Muscle of leg (tissue), 11 donors: ENCODE measurements around the gene MARVELD1. TPM values are rescaled to one million over a fixed set of nuclear protein-coding genes. Genes with fewer than 3 reads are reported as not detected.
A peak's percentile ranks its signal among the peaks of the same experiment; 100 is the strongest.

Experiments
- DNase-seq: peaks from one replicate; pipeline ENCODE4 v3.0.0; 2013
- H3K27ac ChIP-seq: one replicate; pipeline ENCODE4 v1.5.1; 2013; ENCODE audit warnings: mild to moderate bottlenecking, low read length, control low read depth
- H3K27me3 ChIP-seq: one replicate; pipeline ENCODE4 v1.6.1; 2013; ENCODE audit warnings: low read length; ENCODE audit not compliant: control insufficient read depth, insufficient read depth
- H3K36me3 ChIP-seq: one replicate; pipeline ENCODE4 v1.6.1; 2013; ENCODE audit warnings: low read length; ENCODE audit not compliant: control insufficient read depth, insufficient read depth
- H3K4me1 ChIP-seq: one replicate; pipeline ENCODE4 v1.6.1; 2013; ENCODE audit warnings: low read length; ENCODE audit not compliant: control insufficient read depth, insufficient read depth
- H3K4me3 ChIP-seq: one replicate; pipeline ENCODE4 v1.5.1; 2013; ENCODE audit warnings: low read length, control low read depth
- H3K9me3 ChIP-seq: replicated peaks from 2 replicates; pipeline ENCODE4 v1.6.1; 2013; ENCODE audit warnings: low read depth, low read length; ENCODE audit not compliant: control insufficient read depth
- WGBS: methylation state at CpG from one replicate; pipeline ENCODE4 v1.1.5; 2013; ENCODE audit warnings: missing lambda C conversion rate; ENCODE audit not compliant: insufficient coverage; 5-methylcytosine and 5-hydroxymethylcytosine counted together
- polyA plus RNA-seq, 8 donors: library from polyadenylated mRNA; unstranded; fragments of 120-200 nt; gene quantifications; one replicate each; pipeline versions ENCODE4 v1.2.1 to v1.2.3, GENCODE V29; 2013; ENCODE audit warnings: inconsistent platforms in 1 of 8, low replicate concordance in 1 of 8; ENCODE audit not compliant: insufficient read length in 8 of 8, insufficient read depth in 1 of 8
- total RNA-seq: library from RNA; stranded (reverse); fragments of 120-200 nt; gene quantifications from one replicate; pipeline ENCODE4 v1.2.4, GENCODE V29; 2013

Gene MARVELD1
- total and polyA plus RNA-seq, 9 donors, result 27.6 to 86.3 (median 54.0) TPM

DNA sequence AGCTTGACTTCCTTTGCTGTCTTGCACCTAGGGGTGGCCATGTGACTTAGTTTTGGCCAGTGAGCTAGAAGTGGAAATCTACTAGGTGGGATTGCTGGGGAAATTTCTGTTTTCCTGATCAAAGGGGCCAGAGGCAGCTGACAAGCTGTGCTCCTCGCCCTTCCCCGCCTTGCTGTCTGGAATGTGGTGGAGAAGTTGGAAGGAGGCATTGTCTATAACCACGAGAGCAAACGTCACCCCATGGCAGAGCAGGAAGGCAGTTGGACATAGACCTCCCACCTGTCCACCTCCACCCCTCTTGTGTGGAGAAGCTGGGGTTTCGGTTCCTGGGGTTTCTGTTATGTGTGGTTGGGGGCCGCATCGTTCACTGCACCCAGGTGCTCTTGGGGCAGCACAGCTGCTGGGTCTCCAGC is 51.0 kb downstream of the MARVELD1 start:
- WGBS, result no CpG with 5 or more reads among the region's 7 CpGs
- peak; percentile 20 for DNase-seq
- no peak overlapping the region for H3K4me3 ChIP-seq

DNA sequence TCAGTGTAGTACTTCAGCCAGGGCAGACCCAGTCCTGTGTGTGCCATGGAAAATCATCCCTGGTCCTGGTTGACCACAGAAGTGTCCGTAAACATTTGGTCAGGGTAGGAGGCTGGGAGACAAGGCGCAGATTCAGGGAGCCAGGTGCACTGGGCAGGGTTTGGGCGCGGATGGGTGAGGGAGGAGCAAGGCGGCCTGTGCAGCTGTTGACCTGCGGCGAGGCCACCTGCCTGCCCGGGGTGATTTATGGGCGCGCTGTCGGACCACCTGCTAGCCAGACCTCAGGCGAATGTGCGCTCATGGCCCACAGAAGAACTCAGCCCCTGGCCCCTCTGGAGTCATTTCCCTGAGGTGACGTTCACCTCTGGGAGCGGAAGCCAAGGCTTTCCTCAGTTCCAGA is 51.7 kb downstream of the MARVELD1 start:
- Histone ChIP-seq H3K9me3 (no peaks in the 10 kb centered on the region), H3K4me1 (peaks cover 32% of the 10 kb centered on the region), H3K4me3 (no peak overlapping the region), H3K27me3 (peaks cover 12% of the 10 kb centered on the region), H3K27ac (peak overlapping the region; percentile 42), H3K36me3 (peaks cover 18% of the 10 kb centered on the region)
- DNase-seq, result peak; percentile 57
- WGBS, result 48% methylated on average over 15 of the region's 15 CpGs

More for the DNA sequence above, 51.0 kb downstream of the MARVELD1 start:
- Histone ChIP-seq H3K27ac (peak overlapping the region; percentile 42), H3K27me3 (peaks cover 5% of the 10 kb centered on the region), H3K9me3 (no peaks in the 10 kb centered on the region), H3K36me3 (peaks cover 24% of the 10 kb centered on the region), H3K4me1 (peaks cover 32% of the 10 kb centered on the region)

DNA sequence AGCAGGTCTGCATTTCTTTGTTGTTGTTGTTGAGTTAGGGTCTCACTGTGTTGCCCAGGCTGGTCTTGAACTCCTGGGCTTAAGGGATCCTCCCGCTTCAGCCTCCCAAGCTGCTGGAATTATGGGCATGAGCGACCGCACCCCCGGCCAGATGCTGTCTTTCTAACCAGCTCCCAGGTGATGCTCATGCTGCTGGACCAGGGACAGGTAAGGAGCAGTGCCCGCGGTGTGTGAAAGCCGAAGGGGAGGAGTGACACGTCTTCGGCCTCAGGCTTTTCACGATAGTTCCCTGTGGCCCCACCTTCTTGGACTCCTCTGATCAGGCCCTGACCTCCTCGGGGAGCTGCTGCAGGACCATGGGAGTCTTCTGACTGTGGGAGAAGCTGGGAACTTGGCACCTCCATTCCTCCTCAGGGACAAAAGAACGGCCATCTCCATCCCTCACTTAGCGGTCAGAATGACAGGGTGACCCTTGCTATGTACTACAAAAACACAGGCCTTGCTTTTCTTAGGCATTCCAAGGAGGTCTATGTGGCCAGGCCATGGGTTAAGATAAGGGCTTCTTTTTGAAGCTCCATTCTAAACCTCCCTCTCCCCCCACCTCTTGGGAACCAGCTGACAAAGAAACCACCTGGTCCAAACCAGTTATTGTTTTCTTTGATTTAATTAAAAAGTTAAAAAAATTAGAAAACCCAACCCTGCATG is 52.7 kb downstream of the MARVELD1 start:
- DNase-seq, result no peak
- Histone ChIP-seq H3K4me1 (peaks cover 35% of the 10 kb centered on the region), H3K36me3 (peaks cover 7% of the 10 kb centered on the region), H3K27me3 (peaks cover 23% of the 10 kb centered on the region), H3K27ac (no peak overlapping the region), H3K9me3 (no peaks in the 10 kb centered on the region), H3K4me3 (no peak overlapping the region)
- 96% methylated on average over 7 of the region's 13 CpGs for WGBS

DNA sequence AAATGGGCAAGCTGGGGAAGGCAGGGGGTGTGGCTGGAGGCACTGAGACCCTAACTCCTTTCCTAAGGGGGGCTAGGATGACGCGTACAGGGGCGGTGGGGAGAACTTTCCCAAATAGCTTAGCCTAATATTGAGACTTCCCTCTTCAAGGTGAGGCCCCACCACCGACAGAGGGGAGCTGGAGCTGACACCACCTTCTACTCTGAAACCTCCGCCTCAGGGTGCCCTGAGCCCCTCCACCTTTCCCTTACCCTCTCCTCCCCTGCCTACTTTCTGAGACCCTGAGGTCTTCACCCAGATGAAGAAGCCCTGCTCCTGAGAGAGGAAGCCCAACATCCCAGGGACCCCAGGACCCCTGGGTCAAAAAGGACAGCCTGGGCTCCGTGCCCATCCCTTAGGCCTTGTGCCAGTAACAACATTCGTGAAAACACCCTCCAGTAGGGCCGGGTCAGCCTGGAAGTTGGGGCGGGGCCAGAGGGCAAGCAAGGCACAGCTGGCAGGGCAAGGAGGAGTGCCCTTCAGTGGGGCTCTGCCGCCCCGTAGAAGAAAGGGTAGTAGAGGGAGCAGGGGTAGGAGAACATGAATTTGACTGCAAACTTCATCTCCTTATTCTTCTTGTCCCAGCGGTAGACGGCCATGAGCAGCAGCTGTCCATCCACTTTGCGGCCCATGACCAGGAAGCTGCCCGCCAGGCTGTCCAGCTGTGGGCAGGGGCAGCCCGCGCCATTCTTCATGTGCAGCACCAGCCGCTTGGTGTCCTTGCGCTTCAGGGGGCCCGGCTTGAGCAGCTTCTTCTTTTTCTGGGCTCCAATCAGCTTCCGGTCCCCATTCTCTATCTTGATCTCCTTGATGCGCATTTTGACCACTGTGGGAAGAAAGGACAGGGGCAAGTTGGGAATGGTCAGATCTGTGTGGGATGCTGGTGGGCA is 53.7 kb downstream of the MARVELD1 start:
- Histone ChIP-seq H3K36me3 (peaks cover 2% of the 10 kb centered on the region), H3K9me3 (no peaks in the 10 kb centered on the region), H3K27ac (no peak overlapping the region), H3K4me3 (no peak overlapping the region), H3K4me1 (peaks cover 37% of the 10 kb centered on the region), H3K27me3 (peaks cover 30% of the 10 kb centered on the region)
- no peak for DNase-seq
- 80% methylated on average over 16 of the region's 22 CpGs for WGBS

Other genes starting within 250 kb of the MARVELD1 start
- 51.9 TPM for gene MMS19, start 215.3 kb upstream of the MARVELD1 start, total RNA-seq
- gene MMS19, start 215.3 kb upstream of the MARVELD1 start, polyA plus RNA-seq, result 10 to 100 TPM; 57.6 to 70.8 (median 65.1) TPM
- gene UBTD1, start 214.8 kb upstream of the MARVELD1 start, total RNA-seq, result 10.6 TPM
- gene UBTD1, start 214.8 kb upstream of the MARVELD1 start, polyA plus RNA-seq, result 10 to 100 TPM; 13.0 to 18.9 (median 14.8) TPM
- 27.6 TPM for gene ANKRD2, start 141.0 kb upstream of the MARVELD1 start, total RNA-seq
- gene ANKRD2, start 141.0 kb upstream of the MARVELD1 start, polyA plus RNA-seq, result 10 to 100 TPM in 6 of 8 donors, 1 to 10 TPM in 2; 6.4 to 34.6 (median 16.1) TPM
- 0.89 TPM for gene HOGA1, start 129.3 kb upstream of the MARVELD1 start, total RNA-seq
- gene HOGA1, start 129.3 kb upstream of the MARVELD1 start, polyA plus RNA-seq, result 1 to 10 TPM in 1 of 8 donors, under 1 TPM in 7; 0.41 to 1.0 (median 0.73) TPM
- gene C10orf62, start 124.0 kb upstream of the MARVELD1 start, total RNA-seq, result not detected
- under 1 TPM in 1 of 8 donors, not detected in 7; 0.14 TPM for gene C10orf62, start 124.0 kb upstream of the MARVELD1 start, polyA plus RNA-seq
- gene MORN4, start 80.2 kb upstream of the MARVELD1 start, total RNA-seq, result 3.8 TPM
- 1 to 10 TPM; 4.4 to 7.6 (median 5.5) TPM for gene MORN4, start 80.2 kb upstream of the MARVELD1 start, polyA plus RNA-seq
- gene PI4K2A, start 73.1 kb upstream of the MARVELD1 start, total RNA-seq, result 6.7 TPM
- gene PI4K2A, start 73.1 kb upstream of the MARVELD1 start, polyA plus RNA-seq, result 10 to 100 TPM in 3 of 8 donors, 1 to 10 TPM in 5; 7.7 to 12.0 (median 9.9) TPM
- 6.0 TPM for gene AVPI1, start 26.5 kb upstream of the MARVELD1 start, total RNA-seq
- gene AVPI1, start 26.5 kb upstream of the MARVELD1 start, polyA plus RNA-seq, result 10 to 100 TPM in 1 of 8 donors, 1 to 10 TPM in 7; 3.2 to 10.2 (median 6.1) TPM
- gene ZFYVE27, start 23.4 kb downstream of the MARVELD1 start, total RNA-seq, result 10.7 TPM
- 10 to 100 TPM in 6 of 8 donors, 1 to 10 TPM in 2; 9.3 to 19.8 (median 12.7) TPM for gene ZFYVE27, start 23.4 kb downstream of the MARVELD1 start, polyA plus RNA-seq
- gene SFRP5, start 58.3 kb downstream of the MARVELD1 start, total RNA-seq, result 0.75 TPM
- gene SFRP5, start 58.3 kb downstream of the MARVELD1 start, polyA plus RNA-seq, result 1 to 10 TPM in 6 of 8 donors, under 1 TPM in 2; 0.84 to 2.5 (median 1.6) TPM
- 0.04 TPM for gene GOLGA7B, start 136.1 kb downstream of the MARVELD1 start, total RNA-seq
- gene GOLGA7B, start 136.1 kb downstream of the MARVELD1 start, polyA plus RNA-seq, result under 1 TPM; 0.03 to 0.12 (median 0.07) TPM